ENCODE measurements around the gene ACVRL1.

GRCh38 chr12:51890511-51891171, 16.7 kb upstream of the ACVRL1 start:
- no peak for TF ChIP-seq POLR2AphosphoS5 (IDR thresholded peaks at IDR 0.05; ENCODE audit: low read depth, low read length)
- no peak for TF ChIP-seq POLR2A (IDR thresholded peaks at IDR 0.05; ENCODE audit: low read depth, low read length)
- TF ChIP-seq TAF1 (IDR thresholded peaks at IDR 0.05; ENCODE audit: borderline replicate concordance, low read depth, low read length) = no peak
